K562 (cell line): ENCODE results near the gene PSORS1C2. TPM values are rescaled to one million over a fixed set of nuclear protein-coding genes. Genes with fewer than 3 reads are reported as not detected.

Source experiments
- CBX2 ChIP-seq: fragments of 200-600 bp; sonication (generic); IDR thresholded peaks from one replicate; pipeline ENCODE4 v1.6.1; 2012; ENCODE audit warnings: mild to moderate bottlenecking, low read length, inconsistent platforms; ENCODE audit not compliant: insufficient read depth, poor library complexity, severe bottlenecking
- EWSR1 ChIP-seq: fragments of 450-650 bp; IDR thresholded peaks from 2 replicates; pipeline ENCODE4 v1.6.1; 2018; ENCODE audit warnings: borderline replicate concordance, mild to moderate bottlenecking, low read depth, moderate library complexity; ENCODE audit not compliant: partially characterized antibody
- MYNN ChIP-seq, 2 experiments: sonication (generic); formaldehyde crosslinking in 1 of 2; IDR thresholded peaks; 2 replicates each; pipeline versions ENCODE4 v1.5.0 to v1.6.1; 2016 to 2020; ENCODE audit warnings: antibody characterized with exemption in 1 of 2, missing genetic modification reagents in 1 of 2
- OTX1 ChIP-seq: fragments of 450-650 bp; formaldehyde crosslinking; IDR thresholded peaks from 2 replicates; pipeline ENCODE4 v1.4.0; 2022; ENCODE audit warnings: mild to moderate bottlenecking
- PCBP2 ChIP-seq: fragments of 200-400 bp; formaldehyde crosslinking; IDR thresholded peaks from 2 replicates; pipeline ENCODE4 v1.6.1; 2018; ENCODE audit warnings: low read length, low read depth, mild to moderate bottlenecking, moderate library complexity; ENCODE audit not compliant: poor library complexity, severe bottlenecking
- POLR2AphosphoS5 ChIP-seq: IDR thresholded peaks from 2 replicates; pipeline ENCODE4 v1.6.1; 2011; ENCODE audit warnings: mild to moderate bottlenecking, low read depth, low read length, moderate library complexity; ENCODE audit not compliant: control insufficient read depth, insufficient read depth
- RBBP5 ChIP-seq: fragments of 200-600 bp; sonication (generic); IDR thresholded peaks from 2 replicates; pipeline ENCODE4 v1.6.1; 2012; ENCODE audit warnings: borderline replicate concordance, mild to moderate bottlenecking, low read length, control low read depth, inconsistent platforms; ENCODE audit not compliant: insufficient read depth, poor library complexity, severe bottlenecking
- SMARCA5 ChIP-seq: fragments of 450-650 bp; IDR thresholded peaks from 2 replicates; pipeline ENCODE4 v1.6.1; 2016
- polyA plus RNA-seq, 8 experiments: library from polyadenylated mRNA; depleted of rRNA in 4 of 8; stranded (reverse) in 5 of 8; unstranded in 3 of 8; fragments of >200 nt; fragmentation: Nextera tagmentation in 2 of 8; fragmentation: Illumina TruSeq in 1 of 8; extraction: Ambion mirVana in 2 of 8; extraction: Trizol in 1 of 8; gene quantifications; 2 replicates each; pipeline versions ENCODE4 v1.2.1 to v1.2.3, GENCODE V29; 2011 to 2014; ENCODE audit warnings: inconsistent platforms in 1 of 8, missing spikeins in 1 of 8
- total RNA-seq, 7 experiments: library from RNA; depleted of rRNA in 6 of 7; stranded (reverse); fragments of >200 nt in 6 of 7; fragmentation: Illumina TruSeq in 2 of 7; extraction: Trizol in 2 of 7; gene quantifications; 2 replicates each; pipeline versions ENCODE4 v1.2.1 to v1.2.3, GENCODE V29; 2011 to 2021; ENCODE audit warnings: low replicate concordance in 1 of 7
- TF ChIP-seq, protein P1 (sequence below): sonication (generic); formaldehyde crosslinking; IDR thresholded peaks from 2 replicates; pipeline ENCODE4 v1.8.1; 2023; ENCODE audit warnings: mild to moderate bottlenecking, missing genetic modification reagents
- TF ChIP-seq, protein P2 (sequence below): fragments of 450-650 bp; IDR thresholded peaks from 2 replicates; pipeline ENCODE4 v1.6.1; 2016; ENCODE audit warnings: antibody characterized with exemption
- TF ChIP-seq, protein P3 (sequence below), 2 experiments: fragments of 450-650 bp in 1 of 2; sonication (generic) in 1 of 2; formaldehyde crosslinking; conservative IDR thresholded peaks; 2 replicates each; pipeline versions ENCODE4 v1.4.0 to v1.8.1; 2020 to 2022; ENCODE audit warnings: mild to moderate bottlenecking in 1 of 2, missing genetic modification reagents in 1 of 2
- TF ChIP-seq, protein P4 (sequence below), 2 experiments: fragments of 450-650 bp; IDR thresholded peaks; 2 replicates each; pipeline ENCODE4 v1.6.1; 2018; ENCODE audit warnings: mild to moderate bottlenecking in 2 of 2, low read depth in 1 of 2; ENCODE audit not compliant: partially characterized antibody in 2 of 2

PSORS1C2 gene
- total and polyA plus RNA-seq, 9 of the 15 experiments (the other 6 are each of a cell fraction or from before 2014, with no cell fraction given) = not detected

DNA sequence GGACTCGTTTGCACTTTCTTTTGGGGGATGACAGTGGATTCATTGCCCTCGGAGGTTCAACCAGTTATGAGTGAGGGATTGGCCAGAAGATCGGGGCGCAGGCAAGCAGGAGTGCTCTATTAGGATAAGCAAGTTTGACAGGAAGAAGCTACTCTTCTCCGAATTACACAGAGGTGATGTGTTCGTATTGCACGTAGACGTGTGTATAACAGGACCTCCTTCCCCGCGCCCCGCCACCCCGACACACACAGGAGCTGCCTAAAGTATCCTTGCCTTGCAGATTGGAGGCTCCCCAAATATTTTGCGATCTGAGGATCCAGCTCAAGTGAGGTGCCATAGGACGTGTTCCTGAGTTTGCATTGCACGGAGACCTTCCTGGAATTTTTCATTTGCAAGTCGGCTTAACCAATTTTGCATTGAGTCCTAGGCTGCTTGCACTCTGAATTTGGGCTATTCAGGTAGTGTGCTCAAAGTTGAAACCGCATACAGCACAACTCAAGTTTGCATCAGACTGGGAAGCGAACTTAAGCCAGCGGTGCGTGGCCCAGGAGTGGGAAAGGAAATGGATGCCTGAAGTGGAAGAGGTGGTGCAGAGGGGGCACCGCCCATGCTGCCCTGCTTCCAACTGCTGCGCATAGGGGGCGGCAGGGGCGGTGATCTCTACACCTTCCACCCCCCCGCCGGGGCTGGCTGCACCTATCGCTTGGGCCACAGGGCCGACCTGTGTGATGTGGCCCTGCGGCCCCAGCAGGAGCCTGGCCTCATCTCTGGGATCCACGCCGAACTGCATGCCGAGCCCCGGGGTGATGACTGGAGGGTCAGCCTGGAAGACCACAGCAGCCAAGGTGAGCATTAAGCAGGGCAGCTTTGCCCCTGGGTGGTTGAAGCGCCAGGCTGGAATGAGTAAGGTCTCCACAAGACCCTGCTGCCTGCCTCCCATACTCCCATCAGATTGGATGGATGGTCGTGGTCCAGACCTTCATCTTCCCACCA lies 20.3 kb upstream of the PSORS1C2 start (continued):
- TF ChIP-seq PCBP2 (no peak), CBX2 (no peak), OTX1 (no peak), EWSR1 (no peak), SMARCA5 (0 out of 2 replicates have a peak, but pooled peaks have one; percentile 22), POLR2AphosphoS5 (no peak), RBBP5 (peak; percentile 20), MYNN (IDR thresholded peaks at IDR 0.05) (peak; percentile 42; the same call in 1 of the 2 replicates), MYNN (CRISPR knock-in tag; IDR thresholded peaks at IDR 0.05) (no peak)
- TF ChIP-seq, protein P1, sequence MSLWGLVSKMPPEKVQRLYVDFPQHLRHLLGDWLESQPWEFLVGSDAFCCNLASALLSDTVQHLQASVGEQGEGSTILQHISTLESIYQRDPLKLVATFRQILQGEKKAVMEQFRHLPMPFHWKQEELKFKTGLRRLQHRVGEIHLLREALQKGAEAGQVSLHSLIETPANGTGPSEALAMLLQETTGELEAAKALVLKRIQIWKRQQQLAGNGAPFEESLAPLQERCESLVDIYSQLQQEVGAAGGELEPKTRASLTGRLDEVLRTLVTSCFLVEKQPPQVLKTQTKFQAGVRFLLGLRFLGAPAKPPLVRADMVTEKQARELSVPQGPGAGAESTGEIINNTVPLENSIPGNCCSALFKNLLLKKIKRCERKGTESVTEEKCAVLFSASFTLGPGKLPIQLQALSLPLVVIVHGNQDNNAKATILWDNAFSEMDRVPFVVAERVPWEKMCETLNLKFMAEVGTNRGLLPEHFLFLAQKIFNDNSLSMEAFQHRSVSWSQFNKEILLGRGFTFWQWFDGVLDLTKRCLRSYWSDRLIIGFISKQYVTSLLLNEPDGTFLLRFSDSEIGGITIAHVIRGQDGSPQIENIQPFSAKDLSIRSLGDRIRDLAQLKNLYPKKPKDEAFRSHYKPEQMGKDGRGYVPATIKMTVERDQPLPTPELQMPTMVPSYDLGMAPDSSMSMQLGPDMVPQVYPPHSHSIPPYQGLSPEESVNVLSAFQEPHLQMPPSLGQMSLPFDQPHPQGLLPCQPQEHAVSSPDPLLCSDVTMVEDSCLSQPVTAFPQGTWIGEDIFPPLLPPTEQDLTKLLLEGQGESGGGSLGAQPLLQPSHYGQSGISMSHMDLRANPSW (CRISPR knock-in tag) = no peak
- TF ChIP-seq, protein P2, sequence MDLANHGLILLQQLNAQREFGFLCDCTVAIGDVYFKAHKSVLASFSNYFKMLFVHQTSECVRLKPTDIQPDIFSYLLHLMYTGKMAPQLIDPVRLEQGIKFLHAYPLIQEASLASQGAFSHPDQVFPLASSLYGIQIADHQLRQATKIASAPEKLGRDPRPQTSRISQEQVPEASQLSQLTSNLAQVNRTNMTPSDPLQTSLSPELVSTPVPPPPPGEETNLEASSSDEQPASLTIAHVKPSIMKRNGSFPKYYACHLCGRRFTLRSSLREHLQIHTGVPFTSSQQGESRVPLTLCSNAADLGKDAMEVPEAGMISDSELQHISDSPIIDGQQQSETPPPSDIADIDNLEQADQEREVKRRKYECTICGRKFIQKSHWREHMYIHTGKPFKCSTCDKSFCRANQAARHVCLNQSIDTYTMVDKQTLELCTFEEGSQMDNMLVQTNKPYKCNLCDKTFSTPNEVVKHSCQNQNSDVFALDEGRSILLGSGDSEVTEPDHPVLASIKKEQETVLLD = 0 out of 2 replicates have a peak, but pooled peaks have one; percentile 33
- TF ChIP-seq, protein P3, sequence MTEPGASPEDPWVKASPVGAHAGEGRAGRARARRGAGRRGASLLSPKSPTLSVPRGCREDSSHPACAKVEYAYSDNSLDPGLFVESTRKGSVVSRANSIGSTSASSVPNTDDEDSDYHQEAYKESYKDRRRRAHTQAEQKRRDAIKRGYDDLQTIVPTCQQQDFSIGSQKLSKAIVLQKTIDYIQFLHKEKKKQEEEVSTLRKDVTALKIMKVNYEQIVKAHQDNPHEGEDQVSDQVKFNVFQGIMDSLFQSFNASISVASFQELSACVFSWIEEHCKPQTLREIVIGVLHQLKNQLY (CRISPR knock-in tag; conservative IDR thresholded peaks at IDR 0.05) = no peak
- TF ChIP-seq, protein P4, sequence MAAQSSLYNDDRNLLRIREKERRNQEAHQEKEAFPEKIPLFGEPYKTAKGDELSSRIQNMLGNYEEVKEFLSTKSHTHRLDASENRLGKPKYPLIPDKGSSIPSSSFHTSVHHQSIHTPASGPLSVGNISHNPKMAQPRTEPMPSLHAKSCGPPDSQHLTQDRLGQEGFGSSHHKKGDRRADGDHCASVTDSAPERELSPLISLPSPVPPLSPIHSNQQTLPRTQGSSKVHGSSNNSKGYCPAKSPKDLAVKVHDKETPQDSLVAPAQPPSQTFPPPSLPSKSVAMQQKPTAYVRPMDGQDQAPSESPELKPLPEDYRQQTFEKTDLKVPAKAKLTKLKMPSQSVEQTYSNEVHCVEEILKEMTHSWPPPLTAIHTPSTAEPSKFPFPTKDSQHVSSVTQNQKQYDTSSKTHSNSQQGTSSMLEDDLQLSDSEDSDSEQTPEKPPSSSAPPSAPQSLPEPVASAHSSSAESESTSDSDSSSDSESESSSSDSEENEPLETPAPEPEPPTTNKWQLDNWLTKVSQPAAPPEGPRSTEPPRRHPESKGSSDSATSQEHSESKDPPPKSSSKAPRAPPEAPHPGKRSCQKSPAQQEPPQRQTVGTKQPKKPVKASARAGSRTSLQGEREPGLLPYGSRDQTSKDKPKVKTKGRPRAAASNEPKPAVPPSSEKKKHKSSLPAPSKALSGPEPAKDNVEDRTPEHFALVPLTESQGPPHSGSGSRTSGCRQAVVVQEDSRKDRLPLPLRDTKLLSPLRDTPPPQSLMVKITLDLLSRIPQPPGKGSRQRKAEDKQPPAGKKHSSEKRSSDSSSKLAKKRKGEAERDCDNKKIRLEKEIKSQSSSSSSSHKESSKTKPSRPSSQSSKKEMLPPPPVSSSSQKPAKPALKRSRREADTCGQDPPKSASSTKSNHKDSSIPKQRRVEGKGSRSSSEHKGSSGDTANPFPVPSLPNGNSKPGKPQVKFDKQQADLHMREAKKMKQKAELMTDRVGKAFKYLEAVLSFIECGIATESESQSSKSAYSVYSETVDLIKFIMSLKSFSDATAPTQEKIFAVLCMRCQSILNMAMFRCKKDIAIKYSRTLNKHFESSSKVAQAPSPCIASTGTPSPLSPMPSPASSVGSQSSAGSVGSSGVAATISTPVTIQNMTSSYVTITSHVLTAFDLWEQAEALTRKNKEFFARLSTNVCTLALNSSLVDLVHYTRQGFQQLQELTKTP (IDR thresholded peaks at IDR 0.05; ENCODE audit: low read depth in 1 of 2, partially characterized antibody in 2 of 2) = peak in 1 of 2 experiments; percentile 38
